Kidney (tissue), 14 donors: ENCODE results near the gene ELOVL3. TPM values are rescaled to one million over a fixed set of nuclear protein-coding genes. Genes with fewer than 3 reads are reported as not detected.

Experiments used
- DNase-seq, 5 donors: peaks; one replicate each; pipeline ENCODE4 v3.0.0-alpha.2; 2013 to 2020
- FAIRE-seq: peaks from 2 replicates; lab custom pipeline; 2012; peaks lifted over from hg19 to GRCh38; lab: Jason Lieb, UNC
- H3K27ac ChIP-seq, 2 donors: one replicate each; pipeline ENCODE4 v1.7.0; 2013; ENCODE audit warnings: low read depth in 2 of 2, low read length in 2 of 2, inconsistent platforms in 1 of 2
- H3K27me3 ChIP-seq: one replicate; pipeline ENCODE4 v1.7.1; 2013; ENCODE audit warnings: low read length, inconsistent platforms; ENCODE audit not compliant: control insufficient read depth, insufficient read depth
- H3K36me3 ChIP-seq, 3 donors: one replicate each; pipeline versions ENCODE4 v1.7.0 to v1.7.1; 2013; ENCODE audit warnings: low read length in 3 of 3, control low read depth in 1 of 3, inconsistent platforms in 1 of 3; ENCODE audit not compliant: insufficient read depth in 3 of 3, control insufficient read depth in 2 of 3
- H3K4me1 ChIP-seq, 3 donors: one replicate each; pipeline versions ENCODE4 v1.7.0 to v1.7.1; 2013; ENCODE audit warnings: low read length in 3 of 3, inconsistent platforms in 1 of 3, low read depth in 1 of 3; ENCODE audit not compliant: control insufficient read depth in 2 of 3, insufficient read depth in 2 of 3
- H3K4me3 ChIP-seq, 3 donors: one replicate each; pipeline versions ENCODE4 v1.7.0 to v1.8.1; 2013; ENCODE audit warnings: low read length in 3 of 3, control low read depth in 1 of 3, inconsistent platforms in 1 of 3
- H3K9ac ChIP-seq, 3 donors: one replicate each; pipeline versions ENCODE4 v1.7.0 to v1.7.1; 2013; ENCODE audit warnings: low read length in 3 of 3, control low read depth in 1 of 3, inconsistent platforms in 1 of 3
- H3K9me3 ChIP-seq, 3 donors: one replicate each; pipeline versions ENCODE4 v1.7.0 to v1.7.1; 2013; ENCODE audit warnings: low read length in 3 of 3, control low read depth in 1 of 3, inconsistent platforms in 1 of 3; ENCODE audit not compliant: control insufficient read depth in 2 of 3, insufficient read depth in 1 of 3
- intact Hi-C: fragments of 100-400 bp; cut with DNase I; formaldehyde crosslinking; loops from one replicate; pipeline ENCODE4 v1.11.1; 2022
- polyA plus RNA-seq: library from polyadenylated mRNA; stranded (reverse); fragments of 350-450 nt; fragmentation: Illumina TruSeq; extraction: RNeasy Lipid Tissue Mini Kit (QIAGEN cat#74804); gene quantifications from one replicate; pipeline ENCODE4 v1.2.3, GENCODE V29; 2014; ENCODE audit warnings: low read depth, low replicate concordance; ENCODE audit not compliant: insufficient read depth
- total RNA-seq: library from RNA; stranded (reverse); fragmentation: NEBNext Ultra II Directional; extraction: Animal tissue kit (Norgen Biotek cat#: 25700); gene quantifications from one replicate; pipeline ENCODE4 v1.2.1, GENCODE V29; 2021
- TF ChIP-seq, protein P1 (sequence below): IDR thresholded peaks from 3 replicates; pipeline ENCODE4 v1.5.1; 2012; ENCODE audit warnings: mild to moderate bottlenecking, moderate library complexity, borderline replicate concordance; ENCODE audit not compliant: insufficient read depth; ENCODE audit errors: extremely low read depth
- donor health status: control.
- donor health status: control.
- donor health status: control.
- donor health status: control.
- donor health status: control.
- donor health status: DM: yes; HTN: yes; CAD: no.
- donor health status: Normal renal cell carcinoma (clear cell type).

Gene ELOVL3
- total and polyA plus RNA-seq, 2 donors from 2014 or later: 0.35 TPM; not detected in 1

- TF ChIP-seq, protein P1, sequence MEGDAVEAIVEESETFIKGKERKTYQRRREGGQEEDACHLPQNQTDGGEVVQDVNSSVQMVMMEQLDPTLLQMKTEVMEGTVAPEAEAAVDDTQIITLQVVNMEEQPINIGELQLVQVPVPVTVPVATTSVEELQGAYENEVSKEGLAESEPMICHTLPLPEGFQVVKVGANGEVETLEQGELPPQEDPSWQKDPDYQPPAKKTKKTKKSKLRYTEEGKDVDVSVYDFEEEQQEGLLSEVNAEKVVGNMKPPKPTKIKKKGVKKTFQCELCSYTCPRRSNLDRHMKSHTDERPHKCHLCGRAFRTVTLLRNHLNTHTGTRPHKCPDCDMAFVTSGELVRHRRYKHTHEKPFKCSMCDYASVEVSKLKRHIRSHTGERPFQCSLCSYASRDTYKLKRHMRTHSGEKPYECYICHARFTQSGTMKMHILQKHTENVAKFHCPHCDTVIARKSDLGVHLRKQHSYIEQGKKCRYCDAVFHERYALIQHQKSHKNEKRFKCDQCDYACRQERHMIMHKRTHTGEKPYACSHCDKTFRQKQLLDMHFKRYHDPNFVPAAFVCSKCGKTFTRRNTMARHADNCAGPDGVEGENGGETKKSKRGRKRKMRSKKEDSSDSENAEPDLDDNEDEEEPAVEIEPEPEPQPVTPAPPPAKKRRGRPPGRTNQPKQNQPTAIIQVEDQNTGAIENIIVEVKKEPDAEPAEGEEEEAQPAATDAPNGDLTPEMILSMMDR: no peak
- peaks cover 0 to 10% (median 0%) of the 10 kb centered on the region in 3 donors for H3K36me3 ChIP-seq
- no peaks in the 10 kb centered on the region for H3K9me3 ChIP-seq
- intact Hi-C loops: no loop called here
- H3K27ac ChIP-seq: no peak overlapping the region
- no peaks in the 10 kb centered on the region for H3K4me1 ChIP-seq
- no peak overlapping the region for H3K4me3 ChIP-seq
- no peaks in the 10 kb centered on the region for H3K27me3 ChIP-seq
- DNase-seq (no peak), FAIRE-seq (no peak)
- no peak overlapping the region for H3K9ac ChIP-seq
Measured at GRCh38 chr10:102255404-102255803, 29.3 kb downstream of the ELOVL3 start.

- DNase-seq (no peak), FAIRE-seq (no peak)
- H3K27me3 ChIP-seq: no peaks in the 10 kb centered on the region
- TF ChIP-seq, protein P1: no peak
- intact Hi-C loops: no loop called here
- no peak overlapping the region for H3K27ac ChIP-seq
- no peaks in the 10 kb centered on the region for H3K9me3 ChIP-seq
- no peak overlapping the region for H3K4me3 ChIP-seq
- peaks cover 0 to 20% (median 2%) of the 10 kb centered on the region in 3 donors for H3K36me3 ChIP-seq
- no peak overlapping the region for H3K9ac ChIP-seq
- H3K4me1 ChIP-seq: peaks cover 0 to 7% (median 0%) of the 10 kb centered on the region in 3 donors
Measured at GRCh38 chr10:102261196-102261595, 35.1 kb downstream of the ELOVL3 start.

- peaks cover 0 to 20% (median 2%) of the 10 kb centered on the region in 3 donors for H3K36me3 ChIP-seq
- no peaks in the 10 kb centered on the region for H3K27me3 ChIP-seq
- FAIRE-seq (no peak), DNase-seq (no peak)
- peaks cover 0 to 7% (median 0%) of the 10 kb centered on the region in 3 donors for H3K4me1 ChIP-seq
- no peak overlapping the region for H3K27ac ChIP-seq
- H3K9me3 ChIP-seq: no peaks in the 10 kb centered on the region
- H3K4me3 ChIP-seq: no peak overlapping the region
- no peak overlapping the region for H3K9ac ChIP-seq
- intact Hi-C loops: no loop called here
- TF ChIP-seq, protein P1: no peak
Measured at GRCh38 chr10:102261842-102262241, 35.7 kb downstream of the ELOVL3 start.
